Duodenal mucosa (tissue), 2 donors: ENCODE data around the gene CEP89.
"Not testable (repeated sequence)": the region's sequence is repeated elsewhere in the genome, so short reads cannot be mapped to it uniquely, and the experiment has no call there.

Experiments used
- H3K27ac ChIP-seq: one replicate; pipeline ENCODE4 v1.7.0; 2013; ENCODE audit warnings: low read depth, low read length
- H3K27me3 ChIP-seq, 2 donors: one replicate each; pipeline ENCODE4 v1.7.0; 2013; ENCODE audit warnings: low read length in 2 of 2, control low read depth in 1 of 2; ENCODE audit not compliant: insufficient read depth in 2 of 2, control insufficient read depth in 1 of 2
- H3K36me3 ChIP-seq, 2 donors: one replicate each; pipeline ENCODE4 v1.7.0; 2013; ENCODE audit warnings: low read length in 2 of 2, control low read depth in 1 of 2; ENCODE audit not compliant: insufficient read depth in 2 of 2, control insufficient read depth in 1 of 2
- H3K4me1 ChIP-seq, 2 donors: one replicate each; pipeline ENCODE4 v1.7.0; 2013; ENCODE audit warnings: low read length in 2 of 2, control low read depth in 1 of 2; ENCODE audit not compliant: insufficient read depth in 2 of 2, control insufficient read depth in 1 of 2
- H3K4me3 ChIP-seq, 2 donors: one replicate each; pipeline ENCODE4 v1.7.0; 2013; ENCODE audit warnings: low read length in 2 of 2, low read depth in 1 of 2
- H3K9ac ChIP-seq, 2 donors: one replicate each; pipeline ENCODE4 v1.7.0; 2013; ENCODE audit warnings: low read length in 2 of 2, low read depth in 1 of 2
- H3K9me3 ChIP-seq, 2 donors: one replicate each; pipeline ENCODE4 v1.7.0; 2013; ENCODE audit warnings: low read length in 2 of 2, control low read depth in 1 of 2; ENCODE audit not compliant: control insufficient read depth in 1 of 2

Gene CEP89

DNA sequence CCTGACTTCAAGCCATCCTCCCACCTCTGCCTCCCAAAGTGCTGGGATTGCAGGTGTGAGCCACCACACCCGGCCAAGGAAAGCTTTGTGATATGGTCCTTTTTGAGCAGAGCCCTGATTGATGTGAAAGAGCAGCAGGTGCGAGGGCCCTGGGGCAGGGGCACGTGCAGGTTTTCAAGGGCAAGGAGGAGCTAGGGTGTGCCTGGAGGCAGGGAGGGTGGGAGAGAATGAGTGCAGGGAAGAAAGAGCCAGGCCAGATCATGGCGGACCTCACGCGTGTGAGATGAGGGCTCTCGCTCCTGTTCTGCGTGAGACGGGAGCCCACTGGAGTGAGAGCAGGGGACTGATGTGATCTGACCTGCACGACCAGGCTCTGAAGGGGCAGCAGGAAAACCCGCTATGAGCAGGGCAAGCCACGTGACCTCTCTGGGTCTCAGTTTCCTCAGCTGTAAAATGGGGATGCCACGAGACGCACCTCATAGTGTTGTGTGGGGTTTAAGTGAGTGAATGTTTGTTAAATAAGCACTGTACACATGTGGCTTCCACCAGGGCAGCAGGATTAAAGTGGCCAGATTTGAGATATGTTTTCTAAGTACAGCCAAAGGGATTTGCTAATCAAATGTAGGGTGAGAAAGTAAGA, 26.1 kb upstream of the CEP89 start:
- H3K36me3 ChIP-seq: peaks cover 0 to 53% of the 10 kb centered on the region in 2 donors
- H3K27me3 ChIP-seq: no peaks in the 10 kb centered on the region

DNA sequence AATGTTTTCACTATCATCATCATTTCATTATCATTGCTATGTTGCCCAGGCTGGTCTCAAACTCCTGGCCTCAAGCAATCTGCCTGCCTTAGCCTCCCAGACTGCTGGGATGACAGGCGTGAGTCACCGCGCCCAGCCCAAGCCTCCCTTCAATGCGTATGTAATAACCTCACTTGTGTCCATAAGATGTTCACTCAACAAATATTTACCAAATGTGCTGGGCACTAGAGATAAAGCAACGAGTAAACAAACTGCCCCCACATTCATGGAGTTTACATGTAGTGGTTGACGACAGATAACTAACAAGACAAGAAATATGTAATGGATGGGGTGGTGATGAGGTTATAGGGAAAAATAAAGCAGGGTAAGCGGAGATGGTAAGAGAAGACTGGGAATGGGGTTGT, 25.3 kb upstream of the CEP89 start:
- H3K9me3 ChIP-seq, H3K9ac ChIP-seq, H3K27ac ChIP-seq, H3K4me1 ChIP-seq, H3K4me3 ChIP-seq, H3K27me3 ChIP-seq: not testable (repeated sequence)
- peaks cover 0 to 55% of the 10 kb centered on the region in 2 donors for H3K36me3 ChIP-seq

More for the DNA sequence above, 26.1 kb upstream of the CEP89 start:
- no peak overlapping the region for H3K4me3 ChIP-seq
- H3K27ac ChIP-seq: no peak overlapping the region
- H3K9me3 ChIP-seq: no peaks in the 10 kb centered on the region
- no peaks in the 10 kb centered on the region for H3K4me1 ChIP-seq
- H3K9ac ChIP-seq: no peak overlapping the region

DNA sequence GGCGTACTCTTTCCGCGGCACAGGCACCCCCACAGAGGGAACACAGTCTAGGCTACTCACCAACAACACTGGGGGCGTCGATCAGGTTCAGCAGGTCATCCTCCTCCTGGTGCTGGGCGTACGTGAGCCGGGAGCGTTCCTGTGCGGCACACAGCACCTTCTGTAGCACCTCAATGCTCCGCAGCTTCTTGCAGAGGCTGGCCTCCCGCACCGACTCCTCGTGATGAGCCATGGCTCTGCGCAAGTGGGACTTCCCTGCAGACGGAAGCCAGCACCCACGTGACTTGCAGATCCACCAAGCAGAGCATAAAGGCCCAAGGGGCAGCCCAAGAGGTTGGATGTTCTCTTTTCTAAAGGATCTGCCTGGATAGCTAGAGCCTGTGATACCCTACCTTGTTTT, 24.2 kb upstream of the CEP89 start:
- H3K36me3 ChIP-seq: peaks cover 0 to 58% of the 10 kb centered on the region in 2 donors
- not testable (repeated sequence) for H3K4me3 ChIP-seq

DNA sequence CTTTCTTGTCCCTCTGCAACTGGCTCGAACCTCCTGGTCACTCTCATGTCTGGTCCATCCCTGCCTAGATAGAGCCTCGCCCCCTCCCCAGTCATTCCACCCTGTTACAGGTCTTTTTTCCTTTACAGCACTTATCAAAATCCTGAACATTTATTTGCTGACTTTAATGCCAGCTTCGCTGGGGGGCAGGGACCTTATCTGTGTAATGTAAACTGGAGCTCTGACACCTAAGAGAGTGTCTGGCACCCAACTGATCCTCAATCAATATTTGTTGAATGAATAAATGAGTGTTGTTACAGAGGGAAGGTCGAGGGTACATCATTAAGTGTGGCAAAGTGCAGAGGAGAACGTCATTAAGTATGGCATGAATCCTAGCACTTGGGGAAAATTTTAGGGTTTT, 17.0 kb upstream of the CEP89 start:
- no peaks in the 10 kb centered on the region for H3K4me1 ChIP-seq
- H3K4me3 ChIP-seq: no peak overlapping the region
- no peak overlapping the region for H3K9ac ChIP-seq
- H3K27ac ChIP-seq: no peak overlapping the region
- H3K27me3 ChIP-seq: no peaks in the 10 kb centered on the region
- no peaks in the 10 kb centered on the region for H3K9me3 ChIP-seq
- peaks cover 0 to 58% of the 10 kb centered on the region in 2 donors for H3K36me3 ChIP-seq

More for the DNA sequence above, 24.2 kb upstream of the CEP89 start:
- not testable (repeated sequence) for H3K9me3 ChIP-seq, H3K9ac ChIP-seq, H3K4me1 ChIP-seq, H3K27me3 ChIP-seq, H3K27ac ChIP-seq

DNA sequence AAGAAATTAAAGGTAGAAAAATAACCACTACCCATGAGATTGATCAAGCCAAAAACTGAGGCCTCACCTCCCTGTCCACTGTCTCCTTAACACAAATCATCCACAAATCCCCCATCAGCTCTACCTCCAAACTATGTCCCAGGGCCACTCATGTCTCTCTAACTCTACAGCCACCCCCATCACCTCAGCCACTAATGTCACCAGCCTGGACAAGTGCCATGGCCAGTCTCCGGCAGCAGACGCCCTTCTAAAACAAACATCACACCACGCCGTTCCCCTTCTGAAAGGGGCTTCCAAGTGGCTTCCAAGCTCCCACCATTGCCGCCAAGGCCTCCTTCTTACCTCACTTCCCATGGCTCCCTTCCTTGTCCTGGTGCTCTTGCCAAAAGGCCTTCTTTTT, 16.5 kb upstream of the CEP89 start:
- H3K4me1 ChIP-seq: not testable (repeated sequence)

DNA sequence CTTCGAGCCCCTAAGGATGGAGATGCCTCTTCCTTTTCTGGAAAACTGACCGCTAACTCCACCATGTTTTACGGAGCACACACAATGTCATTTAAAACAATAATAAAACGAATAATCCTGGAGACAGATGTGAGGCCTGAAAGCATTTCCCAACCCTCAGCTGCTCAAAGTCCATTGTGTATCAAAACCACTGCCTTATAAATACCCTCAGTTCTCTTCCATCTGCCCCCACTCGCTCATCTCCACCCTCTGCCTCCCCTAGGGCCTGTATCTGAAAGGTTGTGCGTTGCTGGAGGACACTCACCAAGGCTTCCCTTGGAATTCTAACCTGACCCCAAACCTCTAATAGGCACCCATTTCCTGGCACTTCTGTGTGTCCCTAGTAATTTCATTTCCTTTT, 10.7 kb upstream of the CEP89 start:
- peaks cover 0 to 26% of the 10 kb centered on the region in 2 donors for H3K36me3 ChIP-seq
- not testable (repeated sequence) for H3K27ac ChIP-seq, H3K9ac ChIP-seq, H3K9me3 ChIP-seq, H3K4me3 ChIP-seq, H3K4me1 ChIP-seq, H3K27me3 ChIP-seq

More for the DNA sequence above, 16.5 kb upstream of the CEP89 start:
- H3K9me3 ChIP-seq, H3K27ac ChIP-seq, H3K9ac ChIP-seq, H3K4me3 ChIP-seq, H3K27me3 ChIP-seq: not testable (repeated sequence)
- H3K36me3 ChIP-seq: peaks cover 0 to 55% of the 10 kb centered on the region in 2 donors

DNA sequence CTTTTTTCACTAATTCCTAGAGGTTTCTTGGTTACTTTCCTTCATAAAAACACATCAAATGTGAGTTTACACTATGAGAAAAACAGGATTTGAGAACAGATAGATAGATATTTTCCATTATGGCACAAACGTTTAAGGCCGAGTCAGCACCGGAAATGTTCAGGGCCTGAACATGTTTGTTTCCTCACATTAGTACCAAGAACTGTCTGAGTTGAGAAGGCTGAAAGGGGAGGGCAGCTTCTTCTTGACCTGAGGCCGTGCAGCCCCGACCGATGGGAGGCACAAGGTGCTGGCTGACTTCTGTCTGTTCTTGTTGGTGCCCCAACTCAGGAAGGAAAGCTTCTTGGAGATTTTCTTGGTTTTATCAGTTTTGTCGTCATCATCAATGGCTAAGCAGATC, 8.0 kb upstream of the CEP89 start:
- H3K27ac ChIP-seq, H3K4me3 ChIP-seq, H3K9ac ChIP-seq, H3K27me3 ChIP-seq, H3K4me1 ChIP-seq, H3K9me3 ChIP-seq: not testable (repeated sequence)
- peaks cover 0 to 14% of the 10 kb centered on the region in 2 donors for H3K36me3 ChIP-seq

DNA sequence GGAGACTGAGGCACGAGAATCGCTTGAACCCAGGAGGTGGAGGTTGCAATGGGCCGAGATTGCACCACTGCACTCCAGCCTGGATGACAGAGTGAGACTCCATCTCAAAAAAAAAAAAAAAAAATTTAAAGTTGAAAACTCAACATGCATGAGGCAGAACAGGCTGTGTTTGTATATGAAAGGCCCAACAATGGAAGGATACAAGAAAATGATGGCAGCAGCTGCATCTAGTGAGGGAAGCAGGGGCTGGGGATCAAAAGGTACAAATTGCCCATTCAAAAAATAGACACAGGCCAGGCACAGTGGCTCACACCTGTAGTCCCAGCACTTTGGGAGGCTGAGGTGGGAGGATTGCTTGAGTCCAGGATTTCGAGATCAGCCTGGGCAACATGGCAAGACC, 6.1 kb upstream of the CEP89 start:
- not testable (repeated sequence) for H3K27ac ChIP-seq, H3K9me3 ChIP-seq, H3K4me1 ChIP-seq, H3K4me3 ChIP-seq, H3K27me3 ChIP-seq, H3K9ac ChIP-seq
- H3K36me3 ChIP-seq: peaks cover 0 to 14% of the 10 kb centered on the region in 2 donors

DNA sequence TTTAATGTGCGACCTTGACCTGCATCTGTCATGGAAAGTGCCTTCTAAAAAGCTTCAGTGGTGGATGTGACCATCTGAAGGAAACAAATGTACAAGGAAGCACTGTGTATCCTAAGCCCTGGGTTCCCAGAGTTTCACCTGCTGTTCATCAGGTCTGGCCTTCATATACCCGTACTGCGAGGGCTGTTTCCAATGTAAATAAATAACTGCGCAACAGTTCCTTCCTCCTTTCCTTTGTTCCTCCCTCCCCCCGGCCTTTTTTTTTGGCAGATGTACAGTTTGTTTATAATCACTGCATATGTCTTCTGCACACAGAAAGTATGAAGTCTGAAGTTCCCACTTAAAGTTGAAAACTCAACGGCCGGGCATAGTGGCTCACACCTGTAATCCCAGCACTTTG, 5.5 kb upstream of the CEP89 start:
- H3K4me3 ChIP-seq: no peak overlapping the region
- no peaks in the 10 kb centered on the region for H3K9me3 ChIP-seq
- peaks cover 0 to 14% of the 10 kb centered on the region in 2 donors for H3K36me3 ChIP-seq
- H3K9ac ChIP-seq: no peak overlapping the region
- H3K27ac ChIP-seq: no peak overlapping the region
- H3K27me3 ChIP-seq: no peaks in the 10 kb centered on the region
- H3K4me1 ChIP-seq: peaks cover 0 to 8% of the 10 kb centered on the region in 2 donors

DNA sequence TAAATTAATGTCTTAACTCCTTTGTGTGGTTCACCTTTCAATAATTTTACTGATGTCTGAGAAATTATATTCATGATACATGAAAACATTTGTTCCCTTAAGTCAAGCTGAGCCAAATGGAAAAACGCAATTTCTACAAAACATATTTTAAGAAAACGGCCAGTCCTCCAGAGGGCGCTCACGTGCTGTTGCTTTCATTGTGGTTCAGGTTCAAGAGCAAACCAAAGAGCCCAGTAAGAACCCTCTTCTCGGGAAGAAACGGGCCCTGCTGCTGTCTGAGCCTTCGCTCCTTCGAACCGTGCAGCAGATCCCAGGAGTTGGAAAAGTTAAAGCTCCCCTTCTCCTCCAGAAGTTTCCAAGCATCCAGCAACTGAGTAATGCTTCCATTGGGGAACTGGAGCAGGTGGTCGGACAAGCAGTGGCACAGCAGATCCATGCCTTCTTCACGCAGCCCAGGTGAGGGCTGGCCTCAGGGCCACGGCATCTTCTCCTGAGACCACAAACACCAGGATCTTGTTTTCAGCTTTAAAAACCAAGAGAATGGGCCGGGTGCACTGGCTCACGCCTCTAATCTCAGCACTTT, 4.6 kb upstream of the CEP89 start:
- Histone ChIP-seq H3K27ac (no peak overlapping the region), H3K9ac (no peak overlapping the region), H3K4me1 (peaks cover under 1 to 9% of the 10 kb centered on the region in 2 donors)

More for the DNA sequence above, 4.6 kb upstream of the CEP89 start:
- H3K36me3 ChIP-seq: peaks cover 0 to 14% of the 10 kb centered on the region in 2 donors
- H3K4me3 ChIP-seq: no peak overlapping the region
- no peaks in the 10 kb centered on the region for H3K9me3 ChIP-seq
- no peaks in the 10 kb centered on the region for H3K27me3 ChIP-seq
